OCI-LY7 (cell line): ENCODE measurements around the gene PPP1R14C.

Experiments
- CTCF ChIP-seq: fragments of 200-600 bp; sonication (generic); conservative IDR thresholded peaks from 2 replicates; pipeline ENCODE4 v1.5.1; 2014; ENCODE audit warnings: mild to moderate bottlenecking, antibody characterized with exemption, low read length, moderate library complexity, mixed read lengths
- EZH2phosphoT487 ChIP-seq: fragments of 200-600 bp; sonication (generic); IDR thresholded peaks from 2 replicates; pipeline ENCODE4 v1.6.1; 2018; ENCODE audit warnings: low read depth, borderline replicate concordance, mild to moderate bottlenecking, mixed run types, antibody characterized with exemption, low read length, moderate library complexity, mixed read lengths

- TF ChIP-seq CTCF (no peak), EZH2phosphoT487 (no peak)
Measured at GRCh38 chr6:150146436-150146835, 3.6 kb downstream of the PPP1R14C start.
